ENCODE data around the gene LIPC. TPM values are rescaled to one million over a fixed set of nuclear protein-coding genes. Genes with fewer than 3 reads are reported as not detected.

Gene LIPC
- polyA plus RNA-seq, 3 donors, result 0.37 TPM; not detected in 2

DNA sequence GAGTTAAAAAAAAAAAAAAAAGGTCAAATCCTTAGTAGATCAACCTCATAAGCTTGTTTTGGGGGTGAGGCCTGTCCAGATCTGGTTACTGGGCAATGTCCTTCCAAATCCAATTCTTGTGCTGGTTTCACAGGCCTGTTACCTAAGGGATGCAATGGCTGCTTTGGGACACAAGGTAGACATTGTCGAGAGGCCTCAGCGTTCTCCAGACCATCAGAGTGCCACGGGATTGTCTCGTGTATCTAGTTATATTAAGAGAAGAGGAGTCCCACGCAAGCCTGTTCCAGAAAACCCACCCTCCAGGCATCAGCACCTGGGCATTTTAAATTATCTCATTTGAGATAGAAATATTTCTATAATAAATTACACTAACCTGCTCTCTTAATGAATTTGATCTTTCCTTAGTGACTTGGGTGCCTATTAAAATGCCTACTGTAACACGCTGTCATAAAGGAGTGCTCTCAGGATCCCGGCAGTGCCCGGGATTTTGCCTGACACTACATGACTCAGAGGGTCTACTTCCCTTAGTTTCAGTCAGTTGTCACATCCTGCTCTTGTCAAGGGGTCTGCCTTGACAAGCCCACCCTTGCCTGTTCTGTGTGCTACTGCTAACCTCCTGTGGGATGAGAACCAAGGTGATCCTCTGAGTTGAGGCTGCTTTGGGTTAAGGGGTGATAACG, 116.0 kb downstream of the LIPC start:
- intact Hi-C loops (cut with micrococcal nuclease), result no loop called here
- Histone ChIP-seq H3K27ac (ENCODE audit: low read depth in 1 of 2, low read length in 2 of 2) (no peak overlapping the region), H3K27me3 (ENCODE audit: control insufficient read depth in 2 of 2, insufficient read depth in 2 of 2, low read length in 2 of 2) (no peaks in the 10 kb centered on the region), H2AFZ (ENCODE audit: insufficient read depth, low read depth, low read length, poor library complexity, severe bottlenecking) (no peak overlapping the region), H3K36me3 (replicated peaks in 1 of 2; ENCODE audit: control insufficient read depth in 1 of 2, insufficient read depth in 2 of 2, low read length in 2 of 2) (no peaks in the 10 kb centered on the region), H3K9me3 (replicated peaks in 1 of 2; ENCODE audit: control insufficient read depth in 1 of 2, insufficient read depth in 1 of 2, low read length in 2 of 2) (no peaks in the 10 kb centered on the region), H3K4me2 (replicated peaks; ENCODE audit: extremely low read depth, low read length, poor library complexity, severe bottlenecking) (no peak overlapping the region), H3K4me1 (ENCODE audit: control insufficient read depth in 1 of 2, insufficient read depth in 2 of 2, low read length in 2 of 2) (peaks cover 10 to 14% of the 10 kb centered on the region in 2 donors), H4K20me1 (ENCODE audit: insufficient read depth, low read length) (no peaks in the 10 kb centered on the region), H3K9ac (ENCODE audit: insufficient read depth, low read length, poor library complexity, severe bottlenecking) (no peak overlapping the region), H3K79me2 (ENCODE audit: insufficient read depth, low read length) (no peaks in the 10 kb centered on the region), H3K4me3 (replicated peaks in 1 of 3; ENCODE audit: low read depth in 2 of 3, low read length in 3 of 3) (no peak overlapping the region)
- 100% methylated on average over 4 of the region's 9 CpGs for WGBS (ENCODE audit: insufficient coverage)
- H3K9me3 Mint-ChIP-seq, result peaks cover 0 to 1% (median 0%) of the 10 kb centered on the region in 7 donors
- no peaks in the 10 kb centered on the region for H3K36me3 Mint-ChIP-seq
- H3K4me3 Mint-ChIP-seq, result no peak overlapping the region
- H3K27ac Mint-ChIP-seq, result no peak overlapping the region
- DNase-seq, result no peak
- peaks cover 0 to 7% (median 1%) of the 10 kb centered on the region in 3 donors for H3K27me3 Mint-ChIP-seq (ENCODE audit: low read depth in 3 of 3)
- TF ChIP-seq, protein P1, sequence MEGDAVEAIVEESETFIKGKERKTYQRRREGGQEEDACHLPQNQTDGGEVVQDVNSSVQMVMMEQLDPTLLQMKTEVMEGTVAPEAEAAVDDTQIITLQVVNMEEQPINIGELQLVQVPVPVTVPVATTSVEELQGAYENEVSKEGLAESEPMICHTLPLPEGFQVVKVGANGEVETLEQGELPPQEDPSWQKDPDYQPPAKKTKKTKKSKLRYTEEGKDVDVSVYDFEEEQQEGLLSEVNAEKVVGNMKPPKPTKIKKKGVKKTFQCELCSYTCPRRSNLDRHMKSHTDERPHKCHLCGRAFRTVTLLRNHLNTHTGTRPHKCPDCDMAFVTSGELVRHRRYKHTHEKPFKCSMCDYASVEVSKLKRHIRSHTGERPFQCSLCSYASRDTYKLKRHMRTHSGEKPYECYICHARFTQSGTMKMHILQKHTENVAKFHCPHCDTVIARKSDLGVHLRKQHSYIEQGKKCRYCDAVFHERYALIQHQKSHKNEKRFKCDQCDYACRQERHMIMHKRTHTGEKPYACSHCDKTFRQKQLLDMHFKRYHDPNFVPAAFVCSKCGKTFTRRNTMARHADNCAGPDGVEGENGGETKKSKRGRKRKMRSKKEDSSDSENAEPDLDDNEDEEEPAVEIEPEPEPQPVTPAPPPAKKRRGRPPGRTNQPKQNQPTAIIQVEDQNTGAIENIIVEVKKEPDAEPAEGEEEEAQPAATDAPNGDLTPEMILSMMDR (IDR thresholded peaks at IDR 0.05), result no peak
- H3K4me1 Mint-ChIP-seq, result peaks cover 15% of the 10 kb centered on the region

DNA sequence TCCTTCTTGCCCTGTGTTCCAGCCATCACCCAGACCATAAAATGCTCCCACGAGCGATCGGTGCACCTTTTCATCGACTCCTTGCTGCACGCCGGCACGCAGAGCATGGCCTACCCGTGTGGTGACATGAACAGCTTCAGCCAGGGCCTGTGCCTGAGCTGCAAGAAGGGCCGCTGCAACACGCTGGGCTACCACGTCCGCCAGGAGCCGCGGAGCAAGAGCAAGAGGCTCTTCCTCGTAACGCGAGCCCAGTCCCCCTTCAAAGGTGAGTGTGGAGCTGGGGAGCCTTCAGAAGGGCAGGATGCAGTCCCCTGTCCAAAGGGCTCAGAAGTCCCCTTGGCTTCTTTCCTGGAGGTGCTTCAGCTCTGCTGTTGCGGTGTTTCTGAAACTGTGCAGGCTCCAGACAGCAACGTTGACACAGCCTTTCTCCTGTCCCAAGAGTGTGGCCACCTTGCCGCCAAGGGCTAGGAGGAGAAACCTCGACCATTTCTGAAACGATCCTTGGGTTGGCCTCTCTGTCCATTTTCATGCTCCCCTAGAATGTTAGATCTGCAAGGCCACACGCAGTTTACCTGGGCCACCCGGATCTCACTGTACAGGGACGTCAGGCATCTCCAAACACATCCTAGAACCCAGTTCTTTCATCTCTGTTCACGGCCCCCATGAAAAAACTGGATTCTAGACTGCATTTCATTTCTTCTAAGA, 116.7 kb downstream of the LIPC start:
- H3K27me3 ChIP-seq (ENCODE audit: control insufficient read depth in 2 of 2, insufficient read depth in 2 of 2, low read length in 2 of 2), result no peaks in the 10 kb centered on the region
- H4K20me1 ChIP-seq (ENCODE audit: insufficient read depth, low read length), result no peaks in the 10 kb centered on the region
- Mint-ChIP-seq H3K4me1 (peaks cover 15% of the 10 kb centered on the region), H3K4me3 (no peak overlapping the region), H3K36me3 (no peaks in the 10 kb centered on the region), H3K9me3 (peaks cover 0 to 1% (median 0%) of the 10 kb centered on the region in 7 donors), H3K27ac (no peak overlapping the region), H3K27me3 (ENCODE audit: low read depth in 3 of 3) (peaks cover 0 to 7% (median 1%) of the 10 kb centered on the region in 3 donors)
- H3K4me2 ChIP-seq (replicated peaks; ENCODE audit: extremely low read depth, low read length, poor library complexity, severe bottlenecking), result no peak overlapping the region
- no peak overlapping the region for H3K4me3 ChIP-seq (replicated peaks in 1 of 3; ENCODE audit: low read depth in 2 of 3, low read length in 3 of 3)
- H3K9me3 ChIP-seq (replicated peaks in 1 of 2; ENCODE audit: control insufficient read depth in 1 of 2, insufficient read depth in 1 of 2, low read length in 2 of 2), result no peaks in the 10 kb centered on the region
- no peaks in the 10 kb centered on the region for H3K36me3 ChIP-seq (replicated peaks in 1 of 2; ENCODE audit: control insufficient read depth in 1 of 2, insufficient read depth in 2 of 2, low read length in 2 of 2)
- H3K27ac ChIP-seq (ENCODE audit: low read depth in 1 of 2, low read length in 2 of 2), result no peak overlapping the region
- H3K4me1 ChIP-seq (ENCODE audit: control insufficient read depth in 1 of 2, insufficient read depth in 2 of 2, low read length in 2 of 2), result peaks cover 10 to 14% of the 10 kb centered on the region in 2 donors
- H2AFZ ChIP-seq (ENCODE audit: insufficient read depth, low read depth, low read length, poor library complexity, severe bottlenecking), result no peak overlapping the region
- intact Hi-C loops (cut with micrococcal nuclease), result no loop called here
- TF ChIP-seq, protein P1 (IDR thresholded peaks at IDR 0.05), result no peak
- no peaks in the 10 kb centered on the region for H3K79me2 ChIP-seq (ENCODE audit: insufficient read depth, low read length)
- DNase-seq, result no peak
- 92% methylated on average over 22 of the region's 26 CpGs for WGBS (ENCODE audit: insufficient coverage)
- H3K9ac ChIP-seq (ENCODE audit: insufficient read depth, low read length, poor library complexity, severe bottlenecking), result no peak overlapping the region

Measured in CD14-positive monocyte (primary cell).